GM23338 (cell line): ENCODE measurements around the gene PTGR3. TPM values are rescaled to one million over a fixed set of nuclear protein-coding genes. Genes with fewer than 3 reads are reported as not detected.

Experiments used
- ATAC-seq: fragments of 200-7000 bp; cut with Tn5 transposase; 3 replicates; pipeline ENCODE4 v1.9.1; 2020
- DNase-seq: peaks from one replicate; pipeline ENCODE4 v3.0.0-alpha.2; 2015; ENCODE audit warnings: low spot score
- H2AFZ ChIP-seq: fragments of 200-600 bp; sonication (generic); 2 replicates; pipeline ENCODE4 v1.8.0; 2016; ENCODE audit warnings: antibody characterized with exemption, mild to moderate bottlenecking, moderate library complexity
- H3F3A ChIP-seq: fragments of 200-600 bp; sonication (generic); replicated peaks from 2 replicates; pipeline ENCODE4 v1.8.0; 2017; ENCODE audit warnings: antibody characterized with exemption, mixed run types, low read depth
- H3K27ac ChIP-seq: fragments of 200-600 bp; sonication (generic); 2 replicates; pipeline ENCODE4 v1.6.1; 2016; ENCODE audit warnings: low read depth
- H3K27me3 ChIP-seq: fragments of 200-600 bp; sonication (generic); 2 replicates; pipeline ENCODE4 v1.8.0; 2016; ENCODE audit warnings: mild to moderate bottlenecking, mixed run types, moderate library complexity; ENCODE audit not compliant: insufficient read depth
- H3K36me3 ChIP-seq: fragments of 200-600 bp; sonication (generic); 2 replicates; pipeline ENCODE4 v1.8.0; 2016; ENCODE audit warnings: mild to moderate bottlenecking; ENCODE audit not compliant: insufficient read depth
- H3K4me1 ChIP-seq: fragments of 200-600 bp; sonication (generic); 2 replicates; pipeline ENCODE4 v1.8.0; 2016; ENCODE audit warnings: mild to moderate bottlenecking, moderate library complexity; ENCODE audit not compliant: insufficient read depth
- H3K4me2 ChIP-seq: fragments of 200-600 bp; sonication (generic); 2 replicates; pipeline ENCODE4 v1.7.1; 2017; ENCODE audit warnings: mixed run types
- H3K4me3 ChIP-seq: fragments of 200-600 bp; sonication (generic); 2 replicates; pipeline ENCODE4 v1.6.1; 2016; ENCODE audit warnings: mixed run types
- H3K79me2 ChIP-seq: fragments of 200-600 bp; sonication (generic); replicated peaks from 2 replicates; pipeline ENCODE4 v1.8.0; 2017; ENCODE audit warnings: mild to moderate bottlenecking; ENCODE audit not compliant: insufficient read depth
- H3K9me2 ChIP-seq: fragments of 200-600 bp; sonication (generic); 2 replicates; pipeline ENCODE4 v1.8.0; 2017; ENCODE audit not compliant: insufficient read depth
- H4K20me1 ChIP-seq: fragments of 200-600 bp; sonication (generic); replicated peaks from 2 replicates; pipeline ENCODE4 v1.8.0; 2017; ENCODE audit warnings: mild to moderate bottlenecking; ENCODE audit not compliant: insufficient read depth
- H3K27ac Mint-ChIP-seq: 2 replicates; pipeline ENCODE4 v1.8.0; 2020; ENCODE audit warnings: inconsistent platforms, mild to moderate bottlenecking, moderate library complexity, mixed read lengths
- H3K27me3 Mint-ChIP-seq: 3 replicates; pipeline ENCODE4 v1.8.0; 2022; ENCODE audit warnings: low read depth, mild to moderate bottlenecking, moderate library complexity, mixed read lengths, inconsistent platforms; ENCODE audit not compliant: insufficient read depth, poor library complexity
- H3K36me3 Mint-ChIP-seq: 3 replicates; pipeline ENCODE4 v1.8.0; 2021; ENCODE audit warnings: low read depth, mild to moderate bottlenecking, inconsistent platforms, moderate library complexity, mixed read lengths
- H3K4me1 Mint-ChIP-seq: 3 replicates; pipeline ENCODE4 v1.8.0; 2020; ENCODE audit warnings: mild to moderate bottlenecking, inconsistent platforms, mixed read lengths
- H3K4me3 Mint-ChIP-seq: 3 replicates; pipeline ENCODE4 v1.8.0; 2021; ENCODE audit warnings: moderate library complexity, mild to moderate bottlenecking, inconsistent platforms, mixed read lengths
- H3K9me3 Mint-ChIP-seq: 3 replicates; pipeline ENCODE4 v1.8.0; 2020; ENCODE audit warnings: moderate library complexity, mild to moderate bottlenecking, inconsistent platforms, mixed read lengths
- CREB1 ChIP-seq: fragments of 250-450 bp; sonication (Bioruptor Pico); IDR thresholded peaks from 2 replicates; pipeline ENCODE4 v1.5.0; 2020; ENCODE audit warnings: low read depth, mild to moderate bottlenecking, moderate library complexity
- CTCF ChIP-seq, 2 experiments: fragments of 200-600 bp in 1 of 2; sonication (generic) in 1 of 2; conservative IDR thresholded peaks; 2 replicates each; pipeline versions ENCODE4 v1.5.1 to v1.6.1; 2016 to 2017; ENCODE audit warnings: antibody characterized with exemption in 2 of 2, low read depth in 2 of 2, mild to moderate bottlenecking in 2 of 2, moderate library complexity in 1 of 2
- ETS1 ChIP-seq: IDR thresholded peaks from 2 replicates; pipeline ENCODE4 v1.6.1; 2016; ENCODE audit warnings: antibody characterized with exemption
- EZH2 ChIP-seq: fragments of 200-600 bp; sonication (generic); IDR thresholded peaks from one replicate; pipeline ENCODE4 v1.8.0; 2017; ENCODE audit warnings: antibody characterized with exemption, mild to moderate bottlenecking, low read depth; ENCODE audit not compliant: unreplicated experiment
- EZH2phosphoT487 ChIP-seq: fragments of 200-600 bp; sonication (generic); IDR thresholded peaks from one replicate; pipeline ENCODE4 v1.8.1; 2018; ENCODE audit warnings: antibody characterized with exemption; ENCODE audit not compliant: unreplicated experiment
- JUNB ChIP-seq: IDR thresholded peaks from one replicate; pipeline ENCODE4 v1.6.1; 2016; ENCODE audit warnings: antibody characterized with exemption; ENCODE audit not compliant: unreplicated experiment
- NANOG ChIP-seq: IDR thresholded peaks from 2 replicates; pipeline ENCODE4 v1.6.1; 2016; ENCODE audit warnings: antibody characterized with exemption, borderline replicate concordance
- POLR2AphosphoS5 ChIP-seq: IDR thresholded peaks from 2 replicates; pipeline ENCODE4 v1.6.1; 2016; ENCODE audit warnings: antibody characterized with exemption, low read depth
- REST ChIP-seq: IDR thresholded peaks from one replicate; pipeline ENCODE4 v1.6.1; 2018; ENCODE audit warnings: antibody characterized with exemption; ENCODE audit not compliant: unreplicated experiment
- STAT1 ChIP-seq: IDR thresholded peaks from one replicate; pipeline ENCODE4 v1.6.1; 2016; ENCODE audit warnings: antibody characterized with exemption; ENCODE audit not compliant: unreplicated experiment
- ZNF114 ChIP-seq: fragments of 250-450 bp; sonication (Bioruptor Pico); IDR thresholded peaks from 2 replicates; pipeline ENCODE4 v1.5.0; 2020; ENCODE audit warnings: mild to moderate bottlenecking, moderate library complexity
- ZNF331 ChIP-seq: fragments of 250-450 bp; sonication (Bioruptor Pico); IDR thresholded peaks from 2 replicates; pipeline ENCODE4 v1.5.0; 2020; ENCODE audit warnings: low read depth, mild to moderate bottlenecking, moderate library complexity
- ZNF462 ChIP-seq: fragments of 250-450 bp; sonication (Bioruptor Pico); IDR thresholded peaks from 2 replicates; pipeline ENCODE4 v1.5.0; 2020; ENCODE audit warnings: mild to moderate bottlenecking, moderate library complexity
- polyA plus RNA-seq: library from polyadenylated mRNA; unstranded; fragments of >200 nt; fragmentation: Nextera tagmentation; extraction: Ambion mirVana; gene quantifications from 2 replicates; pipeline ENCODE4 v1.2.1, GENCODE V29; 2016
- total RNA-seq: library from RNA; depleted of rRNA; stranded (reverse); fragments of >200 nt; shearing (Covaris generic); gene quantifications from 2 replicates; pipeline ENCODE4 v1.2.3, GENCODE V29; 2014

The PTGR3 gene
- total and polyA plus RNA-seq, 2 experiments from 2014 or later, result 0.84 to 1.5 TPM

GRCh38 chr18:75208836-75209128 is 157 bp downstream of the PTGR3 start:
- H3K4me3 Mint-ChIP-seq, result peak overlapping the region; percentile 79; the same call in 2 of the 3 replicates
- H3K27ac ChIP-seq, result no peak overlapping the region
- ATAC-seq, result peak; percentile 25

More at GRCh38 chr18:75208836-75209128, 157 bp downstream of the PTGR3 start:
- TF ChIP-seq EZH2 (no peak), JUNB (no peak), STAT1 (no peak), ZNF331 (CRISPR knock-in tag) (no peak), ETS1 (no peak), CTCF (conservative IDR thresholded peaks at IDR 0.05; ENCODE audit: low read depth in 2 of 2) (no peak), NANOG (no peak), CREB1 (CRISPR knock-in tag) (no peak), REST (no peak), EZH2phosphoT487 (no peak), ZNF114 (CRISPR knock-in tag) (no peak), POLR2AphosphoS5 (no peak), ZNF462 (CRISPR knock-in tag) (no peak)
- Mint-ChIP-seq H3K27me3 (peaks cover 77% of the 10 kb centered on the region), H3K36me3 (no peaks in the 10 kb centered on the region; the same call in 2 of the 3 replicates), H3K9me3 (peaks cover 3% of the 10 kb centered on the region; the same call in 1 of the 3 replicates), H3K27ac (no peak overlapping the region), H3K4me1 (peaks cover 49% of the 10 kb centered on the region)
- H2AFZ ChIP-seq, result peak overlapping the region; percentile 56; the same call in 1 of the 2 replicates
- H3K79me2 ChIP-seq, result no peaks in the 10 kb centered on the region
- H3K9me2 ChIP-seq, result no peaks in the 10 kb centered on the region
- H3K36me3 ChIP-seq, result no peaks in the 10 kb centered on the region
- H3K4me2 ChIP-seq, result peak overlapping the region; percentile 98
- no peak for DNase-seq
- peaks cover 89% of the 10 kb centered on the region for H3K27me3 ChIP-seq
- peaks cover 45% of the 10 kb centered on the region for H3K4me1 ChIP-seq
- H3F3A ChIP-seq, result peaks cover 9% of the 10 kb centered on the region; the same call in 1 of the 2 replicates
- H3K4me3 ChIP-seq, result peak overlapping the region; percentile 83
- H4K20me1 ChIP-seq, result peaks cover 7% of the 10 kb centered on the region
